NCI-H460 (cell line): ENCODE data around the gene PLPPR3. TPM values are rescaled to one million over a fixed set of nuclear protein-coding genes. Genes with fewer than 3 reads are reported as not detected.

Experiments used
- DNase-seq: peaks from one replicate; pipeline ENCODE4 v3.0.0-alpha.2; 2016; ENCODE audit warnings: low read depth; ENCODE audit errors: extremely low read depth
- total RNA-seq: library from RNA; depleted of rRNA; stranded (reverse); fragments of >200 nt; shearing (Covaris generic); gene quantifications from 2 replicates; pipeline ENCODE4 v1.2.3, GENCODE V29; 2014

PLPPR3 gene
- total RNA-seq, 1 experiment from 2014 or later, result 2.6 TPM

DNA sequence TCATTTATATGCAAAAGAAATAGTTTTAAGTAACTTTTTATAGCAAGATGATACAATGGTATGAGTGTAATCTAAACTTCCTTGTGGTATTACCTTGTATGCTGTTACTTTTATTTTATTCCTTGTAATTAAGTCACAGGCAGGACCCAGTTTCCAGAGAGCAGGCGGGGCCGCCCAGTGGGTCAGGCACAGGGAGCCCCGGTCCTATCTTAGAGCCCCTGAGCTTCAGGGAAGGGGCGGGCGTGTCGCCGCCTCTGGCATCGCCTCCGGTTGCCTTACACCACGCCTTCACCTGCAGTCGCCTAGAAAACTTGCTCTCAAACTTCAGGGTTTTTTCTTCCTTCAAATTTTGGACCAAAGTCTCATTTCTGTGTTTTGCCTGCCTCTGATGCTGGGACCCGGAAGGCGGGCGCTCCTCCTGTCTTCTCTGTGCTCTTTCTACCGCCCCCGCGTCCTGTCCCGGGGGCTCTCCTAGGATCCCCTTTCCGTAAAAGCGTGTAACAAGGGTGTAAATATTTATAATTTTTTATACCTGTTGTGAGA, 10.2 kb downstream of the PLPPR3 start:
- DNase-seq, result no peak

- no peak for DNase-seq
Observed at GRCh38 chr19:810883-811489, 10.8 kb downstream of the PLPPR3 start.

DNA sequence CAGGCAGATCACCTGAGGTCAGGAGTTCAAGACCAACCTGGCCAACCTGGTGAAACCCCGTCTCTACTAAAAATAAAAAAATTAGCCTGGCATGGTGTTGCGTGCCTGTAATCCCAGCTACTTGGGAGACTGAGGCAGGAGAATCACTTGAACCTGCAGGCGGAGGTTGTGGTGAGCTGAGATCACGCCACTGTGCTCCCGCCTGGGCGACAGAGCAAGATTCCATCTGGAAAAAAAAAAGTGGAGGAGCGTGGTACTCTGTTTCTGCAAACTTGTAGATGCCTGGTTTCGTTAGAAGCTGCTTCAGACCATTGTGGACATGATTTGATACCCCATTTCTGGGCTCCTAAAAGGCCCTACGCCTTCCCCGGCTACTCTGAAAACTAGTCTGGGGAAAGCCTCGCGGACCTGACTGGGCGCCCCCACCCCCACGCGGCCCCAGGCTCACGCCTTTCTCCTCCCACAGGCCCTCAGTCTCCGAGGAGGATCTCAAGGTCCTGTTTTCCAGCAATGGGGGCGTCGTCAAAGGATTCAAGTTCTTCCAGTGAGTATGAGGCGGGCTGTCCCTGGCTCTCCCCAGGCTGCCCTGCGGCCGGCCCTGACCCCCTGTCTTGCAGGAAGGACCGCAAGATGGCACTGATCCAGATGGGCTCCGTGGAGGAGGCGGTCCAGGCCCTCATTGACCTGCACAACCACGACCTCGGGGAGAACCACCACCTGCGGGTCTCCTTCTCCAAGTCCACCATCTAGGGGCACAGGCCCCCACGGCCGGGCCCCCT, 11.5 kb downstream of the PLPPR3 start:
- DNase-seq, result no peak

GRCh38 chr19:808423-808775, 13.4 kb downstream of the PLPPR3 start:
- no peak for DNase-seq

DNA sequence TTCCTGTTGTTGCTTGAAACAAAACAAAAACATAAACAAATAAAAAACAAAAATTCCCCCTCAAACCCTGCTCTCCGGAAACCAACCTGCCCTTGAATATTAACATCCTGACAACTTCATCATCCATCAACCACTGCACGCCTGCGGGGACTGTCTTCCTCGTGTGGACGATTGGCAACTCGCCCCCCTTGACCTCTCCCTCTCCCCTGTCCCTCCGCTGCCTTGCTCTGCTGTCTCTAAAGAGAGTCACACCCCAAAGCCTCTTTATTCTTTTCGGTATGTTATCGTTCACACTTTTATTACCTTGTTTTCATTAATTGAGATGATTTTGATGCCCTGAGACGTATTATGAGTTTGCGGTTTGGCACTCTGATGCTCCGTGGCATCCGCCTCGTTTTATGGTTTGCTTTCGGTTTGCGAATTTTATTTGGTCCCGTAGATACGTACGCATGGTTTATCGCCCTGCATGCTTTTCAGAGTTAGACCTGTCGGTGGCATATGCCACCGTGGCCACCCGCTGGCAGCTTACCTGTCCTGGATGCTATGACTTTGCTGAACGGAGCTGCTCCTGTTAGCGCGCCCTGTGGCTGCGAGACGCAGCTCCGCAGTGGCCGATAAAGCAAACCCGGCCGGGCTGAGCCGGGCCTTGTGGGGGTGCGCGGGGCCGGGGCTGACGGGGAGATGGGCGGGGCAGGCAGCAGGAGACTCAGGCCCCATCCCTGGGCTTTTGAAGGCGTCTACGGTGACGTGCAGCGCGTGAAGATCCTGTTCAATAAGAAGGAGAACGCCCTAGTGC, 13.9 kb downstream of the PLPPR3 start:
- DNase-seq, result no peak

- no peak for DNase-seq
Observed at GRCh38 chr19:806815-807421, 14.8 kb downstream of the PLPPR3 start.

DNA sequence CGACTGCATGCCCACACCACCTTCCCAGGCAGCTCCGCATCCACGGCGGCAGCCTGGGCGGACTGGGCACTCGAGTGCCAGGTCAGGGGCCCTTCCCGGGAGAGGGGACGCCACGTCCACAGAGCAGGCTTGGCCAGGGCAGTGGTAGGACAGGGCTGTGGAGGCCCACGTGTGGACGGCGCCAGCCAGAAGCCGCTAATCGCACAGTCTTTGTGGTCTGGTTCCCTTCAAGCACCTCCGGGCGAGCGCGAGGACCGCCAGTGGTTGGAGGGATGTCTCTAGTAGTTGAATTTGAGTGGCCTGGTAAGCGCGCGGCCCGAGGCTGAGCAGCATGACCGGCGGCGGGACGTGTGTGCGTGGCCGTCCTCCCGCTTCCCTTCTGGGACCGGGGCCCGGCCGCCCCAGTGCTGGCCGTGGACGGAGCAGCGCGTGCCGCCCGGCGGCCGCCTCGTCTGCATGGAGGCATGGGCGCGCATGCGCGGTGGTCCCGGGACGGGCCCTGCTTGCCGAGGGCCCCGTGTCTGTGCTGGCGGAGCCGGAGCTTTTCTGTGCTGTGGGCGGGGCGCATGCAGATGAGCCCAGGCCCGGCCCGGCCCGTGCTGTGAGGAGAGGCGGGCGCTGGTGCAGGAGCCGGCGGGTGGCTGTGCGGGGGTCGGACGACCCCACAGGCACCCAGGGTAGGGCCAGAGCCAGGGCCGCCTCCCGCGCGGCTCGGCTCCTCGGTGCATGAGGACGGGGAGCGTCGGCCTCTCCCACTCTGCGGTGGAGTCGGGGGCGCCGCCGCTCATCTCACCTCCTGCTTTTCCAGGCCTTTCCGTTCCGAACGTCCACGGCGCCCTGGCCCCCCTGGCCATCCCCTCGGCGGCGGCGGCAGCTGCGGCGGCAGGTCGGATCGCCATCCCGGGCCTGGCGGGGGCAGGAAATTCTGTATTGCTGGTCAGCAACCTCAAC, 15.9 kb downstream of the PLPPR3 start:
- DNase-seq, result no peak

GRCh38 chr19:805166-805551, 16.6 kb downstream of the PLPPR3 start:
- no peak for DNase-seq

- no peak for DNase-seq
Observed at GRCh38 chr19:804419-805165, 17.2 kb downstream of the PLPPR3 start.

DNA sequence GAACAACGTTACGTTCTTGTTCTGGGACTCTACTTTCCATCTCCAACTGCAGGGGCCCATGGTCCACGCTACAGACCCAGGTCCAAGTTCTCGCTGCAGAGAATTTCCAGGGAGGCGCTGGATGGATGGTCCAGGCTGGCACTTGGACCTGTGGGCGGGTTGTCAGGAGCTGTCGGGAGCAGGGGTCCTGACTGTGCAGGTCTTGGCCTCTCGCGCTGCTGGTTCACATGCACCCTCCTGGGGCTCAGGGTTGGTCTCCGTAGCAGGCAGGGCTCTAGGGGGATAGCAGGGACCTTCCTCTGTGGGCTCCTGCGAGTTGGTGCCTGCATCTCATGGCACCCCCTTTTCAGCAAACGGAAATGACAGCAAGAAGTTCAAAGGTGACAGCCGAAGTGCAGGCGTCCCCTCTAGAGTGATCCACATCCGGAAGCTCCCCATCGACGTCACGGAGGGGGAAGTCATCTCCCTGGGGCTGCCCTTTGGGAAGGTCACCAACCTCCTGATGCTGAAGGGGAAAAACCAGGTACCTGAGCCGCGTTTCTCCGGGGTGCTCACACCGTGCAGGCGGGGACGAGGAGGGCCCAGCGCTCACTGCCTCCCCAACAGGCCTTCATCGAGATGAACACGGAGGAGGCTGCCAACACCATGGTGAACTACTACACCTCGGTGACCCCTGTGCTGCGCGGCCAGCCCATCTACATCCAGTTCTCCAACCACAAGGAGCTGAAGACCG, 17.9 kb downstream of the PLPPR3 start:
- no peak for DNase-seq

- no peak for DNase-seq
Observed at GRCh38 chr19:803099-803561, 18.6 kb downstream of the PLPPR3 start.

GRCh38 chr19:802498-803098, 19.2 kb downstream of the PLPPR3 start:
- no peak for DNase-seq

DNA sequence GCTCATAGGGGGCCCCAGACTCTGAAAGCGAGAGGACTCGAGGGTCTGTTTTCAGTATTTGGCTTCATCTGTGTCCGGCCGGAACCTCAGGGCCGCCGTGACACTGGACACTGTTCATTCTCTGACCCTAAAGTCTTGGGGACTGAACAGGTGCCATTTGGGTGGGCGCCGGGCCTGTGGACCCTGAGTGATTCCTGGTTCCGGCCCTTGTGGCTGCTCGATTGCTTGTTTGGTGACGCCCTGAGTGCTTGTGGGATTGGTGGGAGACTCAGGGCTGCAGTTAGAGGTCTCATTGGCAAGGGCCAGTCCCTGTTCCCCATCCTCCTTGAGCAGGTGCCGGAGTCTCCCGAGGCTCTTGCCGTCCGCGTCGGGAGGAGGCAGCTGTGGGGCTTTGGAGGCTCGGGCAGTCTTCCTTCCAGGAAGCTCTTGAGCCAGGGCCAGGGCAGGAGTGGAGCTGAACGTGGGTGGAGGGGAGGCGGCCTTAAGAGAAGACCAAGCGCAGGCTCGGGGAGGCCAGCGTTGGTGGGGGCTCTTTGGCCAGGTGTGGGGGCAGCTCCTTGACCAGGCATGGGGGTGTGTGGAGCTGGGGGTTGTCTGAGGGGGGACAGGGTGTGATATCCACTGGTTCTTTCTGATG, 19.8 kb downstream of the PLPPR3 start:
- no peak for DNase-seq

DNA sequence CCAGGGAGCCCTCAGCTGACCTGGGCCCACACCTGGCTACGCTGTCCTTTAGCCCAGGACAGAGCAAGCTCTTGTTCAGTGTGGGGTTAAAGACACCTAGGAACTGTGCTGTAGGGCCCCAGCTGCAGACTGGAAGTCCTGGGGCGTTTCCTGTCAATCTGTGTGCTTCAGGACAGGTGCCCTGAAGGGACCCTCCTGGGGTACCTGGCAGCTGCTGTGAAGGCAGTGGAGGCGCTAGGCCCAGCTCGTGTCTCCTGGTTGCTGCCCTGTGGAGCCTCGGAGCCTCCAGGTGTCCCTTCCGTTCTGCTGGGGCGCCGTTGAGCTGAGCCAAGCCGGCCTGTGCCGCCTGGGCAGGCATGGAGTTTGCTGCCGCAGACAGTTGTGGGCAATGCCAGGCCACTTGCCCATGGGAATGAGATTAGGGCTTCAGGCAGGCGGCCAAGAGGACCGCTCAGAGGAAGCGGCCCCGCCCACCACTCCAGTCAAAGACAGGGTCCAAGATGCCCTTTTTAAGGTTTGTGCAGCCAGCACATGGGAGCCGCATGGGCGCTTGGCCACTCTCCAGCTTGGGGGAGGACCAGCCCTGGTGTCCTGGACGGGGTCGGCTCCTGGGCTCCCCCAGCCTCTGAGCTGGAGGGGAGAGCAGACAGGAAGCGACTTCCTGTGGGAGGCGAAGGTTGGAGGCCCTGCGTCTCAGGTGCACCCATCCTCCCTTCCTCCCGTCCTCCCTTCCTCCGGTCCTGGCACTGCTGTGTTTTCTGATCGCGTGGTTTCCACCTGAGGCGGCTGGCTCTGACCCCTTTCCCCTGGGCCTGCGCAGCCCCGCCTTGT, 20.5 kb downstream of the PLPPR3 start:
- DNase-seq, result no peak

- no peak for DNase-seq
Observed at GRCh38 chr19:800360-801029, 21.3 kb downstream of the PLPPR3 start.
